WTC11 (cell line): Measurements from ENCODE around the gene SSH2. TPM values are rescaled to one million over a fixed set of nuclear protein-coding genes. Genes with fewer than 3 reads are reported as not detected.

Experiments used
- ATAC-seq: fragments of 200-7000 bp; cut with Tn5 transposase; 2 replicates; pipeline ENCODE4 v1.10.0; 2021; ENCODE audit warnings: mild to moderate bottlenecking, moderate library complexity
- CTCF ChIA-PET: fragments of 300-600 bp; sonication (Branson Sonifier 250); formaldehyde crosslinking; loops from one replicate; lab custom pipeline; 2021; ENCODE audit warnings: antibody characterized with exemption; lab: Charles Lee
- POLR2A ChIA-PET: fragments of 350-600 bp; sonication (Branson Sonifier 250); formaldehyde crosslinking; loops from one replicate; lab custom pipeline; 2021; ENCODE audit warnings: antibody characterized with exemption; lab: Charles Lee
- DNase-seq: peaks from one replicate; pipeline ENCODE4 v3.0.0; 2021; ENCODE audit warnings: low spot score
- H3K27ac Mint-ChIP-seq: 2 replicates; pipeline ENCODE4 v1.8.0; 2021; ENCODE audit warnings: mixed read lengths
- H3K27me3 Mint-ChIP-seq: 2 replicates; pipeline ENCODE4 v1.8.0; 2021; ENCODE audit warnings: low read depth, mild to moderate bottlenecking, moderate library complexity, mixed read lengths
- H3K36me3 Mint-ChIP-seq: 2 replicates; pipeline ENCODE4 v1.8.0; 2021; ENCODE audit warnings: mixed read lengths
- H3K4me1 Mint-ChIP-seq: 2 replicates; pipeline ENCODE4 v1.8.0; 2022; ENCODE audit warnings: mixed read lengths
- H3K4me3 Mint-ChIP-seq: 2 replicates; pipeline ENCODE4 v1.8.0; 2021; ENCODE audit warnings: mild to moderate bottlenecking, moderate library complexity, mixed read lengths
- H3K9me3 Mint-ChIP-seq: 2 replicates; pipeline ENCODE4 v1.8.0; 2021; ENCODE audit warnings: mixed read lengths
- AR ChIP-seq: fragments of 250-450 bp; sonication (Bioruptor Pico); IDR thresholded peaks from 2 replicates; pipeline ENCODE4 v1.9.0; 2021; ENCODE audit warnings: mild to moderate bottlenecking
- ATF1 ChIP-seq: sonication (generic); formaldehyde crosslinking; IDR thresholded peaks from 2 replicates; pipeline ENCODE4 v1.8.1; 2023; ENCODE audit warnings: mild to moderate bottlenecking, moderate library complexity, missing genetic modification reagents
- CREM ChIP-seq: sonication (generic); formaldehyde crosslinking; IDR thresholded peaks from 2 replicates; pipeline ENCODE4 v1.8.1; 2022; ENCODE audit warnings: mild to moderate bottlenecking, missing genetic modification reagents, moderate library complexity
- ELF4 ChIP-seq: sonication (generic); formaldehyde crosslinking; IDR thresholded peaks from 2 replicates; pipeline ENCODE4 v1.8.1; 2022; ENCODE audit warnings: low read depth, mild to moderate bottlenecking, moderate library complexity, missing genetic modification reagents
- GRHL2 ChIP-seq: fragments of 250-450 bp; sonication (Bioruptor Pico); IDR thresholded peaks from 2 replicates; pipeline ENCODE4 v1.8.0; 2022; ENCODE audit warnings: mild to moderate bottlenecking, moderate library complexity; ENCODE audit not compliant: insufficient replicate concordance, severe bottlenecking
- GTF2I ChIP-seq: fragments of 250-450 bp; sonication (Bioruptor Pico); conservative IDR thresholded peaks from 2 replicates; pipeline ENCODE4 v1.4.0; 2021; ENCODE audit warnings: mild to moderate bottlenecking
- HMGA2 ChIP-seq: fragments of 250-450 bp; sonication (Bioruptor Pico); IDR thresholded peaks from 2 replicates; pipeline ENCODE4 v1.4.0; 2021; ENCODE audit warnings: mild to moderate bottlenecking, moderate library complexity
- JAZF1 ChIP-seq: fragments of 250-450 bp; sonication (Bioruptor Pico); IDR thresholded peaks from 2 replicates; pipeline ENCODE4 v1.9.0; 2021; ENCODE audit warnings: moderate library complexity, mild to moderate bottlenecking, inconsistent platforms
- MAX ChIP-seq: sonication (generic); formaldehyde crosslinking; IDR thresholded peaks from 2 replicates; pipeline ENCODE4 v1.8.0; 2022; ENCODE audit warnings: mild to moderate bottlenecking, missing genetic modification reagents
- NR3C1 ChIP-seq: sonication (generic); formaldehyde crosslinking; conservative IDR thresholded peaks from 2 replicates; pipeline ENCODE4 v1.8.1; 2023; ENCODE audit warnings: low read depth, mild to moderate bottlenecking, missing genetic modification reagents
- RELA ChIP-seq: sonication (generic); formaldehyde crosslinking; IDR thresholded peaks from 2 replicates; pipeline ENCODE4 v1.8.1; 2022; ENCODE audit warnings: missing genetic modification reagents, mild to moderate bottlenecking, borderline replicate concordance
- TCF7 ChIP-seq: sonication (generic); formaldehyde crosslinking; IDR thresholded peaks from 2 replicates; pipeline ENCODE4 v1.8.0; 2022; ENCODE audit warnings: mild to moderate bottlenecking, low read depth, missing genetic modification reagents, moderate library complexity
- TP53 ChIP-seq: sonication (generic); formaldehyde crosslinking; IDR thresholded peaks from 2 replicates; pipeline ENCODE4 v1.8.1; 2023; ENCODE audit warnings: mild to moderate bottlenecking, missing genetic modification reagents
- total RNA-seq: library from RNA; stranded (reverse); gene quantifications from 3 replicates; pipeline ENCODE4 v1.2.3, GENCODE V29; 2021
- TF ChIP-seq, protein P1 (sequence below): sonication (generic); formaldehyde crosslinking; IDR thresholded peaks from 2 replicates; pipeline ENCODE4 v1.8.1; 2022; ENCODE audit warnings: missing genetic modification reagents, borderline replicate concordance
- TF ChIP-seq, protein P2 (sequence below): fragments of 200-600 bp; IDR thresholded peaks from 2 replicates; pipeline ENCODE4 v1.8.0; 2022; ENCODE audit warnings: antibody characterized with exemption
- TF ChIP-seq, protein P3 (sequence below): fragments of 250-450 bp; sonication (Bioruptor Pico); IDR thresholded peaks from 2 replicates; pipeline ENCODE4 v1.9.0; 2021; ENCODE audit warnings: moderate library complexity, mild to moderate bottlenecking, inconsistent platforms, borderline replicate concordance
- TF ChIP-seq, protein P4 (sequence below): sonication (generic); formaldehyde crosslinking; IDR thresholded peaks from 2 replicates; pipeline ENCODE4 v1.8.0; 2022; ENCODE audit warnings: mild to moderate bottlenecking, missing genetic modification reagents

The SSH2 gene
- total RNA-seq, 1 experiment from 2014 or later: 14.3 TPM

DNA sequence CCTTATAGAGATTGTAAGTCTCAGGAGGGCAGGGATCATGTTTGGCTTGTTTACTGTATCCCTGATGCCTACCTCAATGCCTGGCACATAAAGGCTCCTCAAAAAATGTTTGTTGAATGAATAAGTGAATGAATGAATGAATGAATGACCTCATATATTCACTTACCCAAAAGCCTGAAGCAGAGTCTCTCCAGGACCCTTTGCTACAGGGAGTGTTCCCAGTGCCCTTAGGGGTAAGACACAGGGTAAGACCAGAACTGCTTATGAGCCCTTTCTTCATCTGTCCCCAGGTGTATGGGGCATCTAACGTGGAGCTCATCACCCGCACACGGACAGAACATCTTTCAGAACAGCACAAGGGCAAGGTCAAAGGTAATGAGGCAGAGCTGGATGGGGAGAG, 319.6 kb downstream of the SSH2 start:
- peaks cover 16% of the 10 kb centered on the region for H3K4me1 Mint-ChIP-seq
- ChIA-PET POLR2A (no interaction called here), CTCF (interaction anchor here (1.5 kb wide), 2 partner anchors 16 to 18 kb away, joined by 4 to 8 read pairs; partner anchors contain the start of gene ANKRD13B)
- peaks cover 27% of the 10 kb centered on the region for H3K27me3 Mint-ChIP-seq
- TF ChIP-seq ATF1 (CRISPR knock-in tag) (no peak), ELF4 (CRISPR knock-in tag) (no peak), NR3C1 (CRISPR knock-in tag) (no peak), TCF7 (no peak), TP53 (CRISPR knock-in tag) (no peak), GRHL2 (no peak), JAZF1 (CRISPR knock-in tag) (no peak), CREM (CRISPR knock-in tag) (no peak), AR (CRISPR knock-in tag) (no peak), MAX (CRISPR knock-in tag) (no peak), GTF2I (no peak)
- TF ChIP-seq, protein P1, sequence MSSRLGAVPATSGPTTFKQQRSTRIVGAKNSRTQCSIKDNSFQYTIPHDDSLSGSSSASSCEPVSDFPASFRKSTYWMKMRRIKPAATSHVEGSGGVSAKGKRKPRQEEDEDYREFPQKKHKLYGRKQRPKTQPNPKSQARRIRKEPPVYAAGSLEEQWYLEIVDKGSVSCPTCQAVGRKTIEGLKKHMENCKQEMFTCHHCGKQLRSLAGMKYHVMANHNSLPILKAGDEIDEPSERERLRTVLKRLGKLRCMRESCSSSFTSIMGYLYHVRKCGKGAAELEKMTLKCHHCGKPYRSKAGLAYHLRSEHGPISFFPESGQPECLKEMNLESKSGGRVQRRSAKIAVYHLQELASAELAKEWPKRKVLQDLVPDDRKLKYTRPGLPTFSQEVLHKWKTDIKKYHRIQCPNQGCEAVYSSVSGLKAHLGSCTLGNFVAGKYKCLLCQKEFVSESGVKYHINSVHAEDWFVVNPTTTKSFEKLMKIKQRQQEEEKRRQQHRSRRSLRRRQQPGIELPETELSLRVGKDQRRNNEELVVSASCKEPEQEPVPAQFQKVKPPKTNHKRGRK: no peak
- TF ChIP-seq, protein P2, sequence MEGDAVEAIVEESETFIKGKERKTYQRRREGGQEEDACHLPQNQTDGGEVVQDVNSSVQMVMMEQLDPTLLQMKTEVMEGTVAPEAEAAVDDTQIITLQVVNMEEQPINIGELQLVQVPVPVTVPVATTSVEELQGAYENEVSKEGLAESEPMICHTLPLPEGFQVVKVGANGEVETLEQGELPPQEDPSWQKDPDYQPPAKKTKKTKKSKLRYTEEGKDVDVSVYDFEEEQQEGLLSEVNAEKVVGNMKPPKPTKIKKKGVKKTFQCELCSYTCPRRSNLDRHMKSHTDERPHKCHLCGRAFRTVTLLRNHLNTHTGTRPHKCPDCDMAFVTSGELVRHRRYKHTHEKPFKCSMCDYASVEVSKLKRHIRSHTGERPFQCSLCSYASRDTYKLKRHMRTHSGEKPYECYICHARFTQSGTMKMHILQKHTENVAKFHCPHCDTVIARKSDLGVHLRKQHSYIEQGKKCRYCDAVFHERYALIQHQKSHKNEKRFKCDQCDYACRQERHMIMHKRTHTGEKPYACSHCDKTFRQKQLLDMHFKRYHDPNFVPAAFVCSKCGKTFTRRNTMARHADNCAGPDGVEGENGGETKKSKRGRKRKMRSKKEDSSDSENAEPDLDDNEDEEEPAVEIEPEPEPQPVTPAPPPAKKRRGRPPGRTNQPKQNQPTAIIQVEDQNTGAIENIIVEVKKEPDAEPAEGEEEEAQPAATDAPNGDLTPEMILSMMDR: no peak
- TF ChIP-seq, protein P3, sequence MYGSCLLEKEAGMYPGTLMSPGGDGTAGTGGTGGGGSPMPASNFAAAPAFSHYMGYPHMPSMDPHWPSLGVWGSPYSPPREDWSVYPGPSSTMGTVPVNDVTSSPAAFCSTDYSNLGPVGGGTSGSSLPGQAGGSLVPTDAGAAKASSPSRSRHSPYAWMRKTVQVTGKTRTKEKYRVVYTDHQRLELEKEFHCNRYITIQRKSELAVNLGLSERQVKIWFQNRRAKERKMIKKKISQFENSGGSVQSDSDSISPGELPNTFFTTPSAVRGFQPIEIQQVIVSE (CRISPR knock-in tag): no peak
- TF ChIP-seq, protein P4, sequence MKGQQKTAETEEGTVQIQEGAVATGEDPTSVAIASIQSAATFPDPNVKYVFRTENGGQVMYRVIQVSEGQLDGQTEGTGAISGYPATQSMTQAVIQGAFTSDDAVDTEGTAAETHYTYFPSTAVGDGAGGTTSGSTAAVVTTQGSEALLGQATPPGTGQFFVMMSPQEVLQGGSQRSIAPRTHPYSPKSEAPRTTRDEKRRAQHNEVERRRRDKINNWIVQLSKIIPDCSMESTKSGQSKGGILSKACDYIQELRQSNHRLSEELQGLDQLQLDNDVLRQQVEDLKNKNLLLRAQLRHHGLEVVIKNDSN: no peak
- H3K36me3 Mint-ChIP-seq: peaks cover 4% of the 10 kb centered on the region; the same call in 1 of the 2 replicates
- no peak overlapping the region for H3K27ac Mint-ChIP-seq
- H3K4me3 Mint-ChIP-seq: no peak overlapping the region
- DNase-seq (no peak), ATAC-seq (no peak)
- H3K9me3 Mint-ChIP-seq: no peaks in the 10 kb centered on the region

- no peak for DNase-seq
- Mint-ChIP-seq H3K36me3 (peaks cover 4% of the 10 kb centered on the region; the same call in 1 of the 2 replicates), H3K4me3 (no peak overlapping the region), H3K27me3 (peaks cover 13% of the 10 kb centered on the region), H3K4me1 (peaks cover 3% of the 10 kb centered on the region; the same call in 1 of the 2 replicates), H3K27ac (no peak overlapping the region), H3K9me3 (no peaks in the 10 kb centered on the region)
- POLR2A ChIA-PET: no interaction called here
- no peak for ATAC-seq
- CTCF ChIA-PET: interaction anchor here (1.5 to 3.2 kb wide), 4 partner anchors 9 to 17 kb away, joined by 4 to 41 read pairs (median 8); no protein-coding TSS in a partner anchor
- TF ChIP-seq RELA (CRISPR knock-in tag): no peak
- no peak for TF ChIP-seq TP53 (CRISPR knock-in tag)
- no peak for TF ChIP-seq HMGA2 (CRISPR knock-in tag)
These were observed 321.0 kb downstream of the SSH2 start for GRCh38 chr17:29608986-29609385.
